Measurements from ENCODE around the gene AGBL4.

Gene AGBL4

GRCh38 chr1:48602349-48602748 is 1421.4 kb downstream of the AGBL4 start:
- TF ChIP-seq EGR1 (IDR thresholded peaks at IDR 0.05) (no peak), NFIC (IDR thresholded peaks at IDR 0.05) (no peak), CREB1 (IDR thresholded peaks at IDR 0.05; ENCODE audit: low read depth) (no peak), TCF12 (IDR thresholded peaks at IDR 0.05; ENCODE audit: low read depth) (no peak), ZBTB7A (IDR thresholded peaks at IDR 0.05; ENCODE audit: low read depth) (no peak), CEBPB (IDR thresholded peaks at IDR 0.05) (no peak), YY1 (IDR thresholded peaks at IDR 0.05; ENCODE audit: low read depth) (no peak), TEAD4 (IDR thresholded peaks at IDR 0.05) (no peak), FOXM1 (IDR thresholded peaks at IDR 0.05; ENCODE audit: borderline replicate concordance, low read depth) (no peak), RAD21 (IDR thresholded peaks at IDR 0.05; ENCODE audit: low read depth) (no peak), TAF1 (IDR thresholded peaks at IDR 0.05; ENCODE audit: low read depth) (no peak), EP300 (IDR thresholded peaks at IDR 0.05; ENCODE audit: borderline replicate concordance) (no peak)
- TF ChIP-seq, protein P1, sequence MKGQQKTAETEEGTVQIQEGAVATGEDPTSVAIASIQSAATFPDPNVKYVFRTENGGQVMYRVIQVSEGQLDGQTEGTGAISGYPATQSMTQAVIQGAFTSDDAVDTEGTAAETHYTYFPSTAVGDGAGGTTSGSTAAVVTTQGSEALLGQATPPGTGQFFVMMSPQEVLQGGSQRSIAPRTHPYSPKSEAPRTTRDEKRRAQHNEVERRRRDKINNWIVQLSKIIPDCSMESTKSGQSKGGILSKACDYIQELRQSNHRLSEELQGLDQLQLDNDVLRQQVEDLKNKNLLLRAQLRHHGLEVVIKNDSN (IDR thresholded peaks at IDR 0.05), result no peak
- TF ChIP-seq, protein P2, sequence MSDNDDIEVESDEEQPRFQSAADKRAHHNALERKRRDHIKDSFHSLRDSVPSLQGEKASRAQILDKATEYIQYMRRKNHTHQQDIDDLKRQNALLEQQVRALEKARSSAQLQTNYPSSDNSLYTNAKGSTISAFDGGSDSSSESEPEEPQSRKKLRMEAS (IDR thresholded peaks at IDR 0.05), result no peak
- TF ChIP-seq, protein P3, sequence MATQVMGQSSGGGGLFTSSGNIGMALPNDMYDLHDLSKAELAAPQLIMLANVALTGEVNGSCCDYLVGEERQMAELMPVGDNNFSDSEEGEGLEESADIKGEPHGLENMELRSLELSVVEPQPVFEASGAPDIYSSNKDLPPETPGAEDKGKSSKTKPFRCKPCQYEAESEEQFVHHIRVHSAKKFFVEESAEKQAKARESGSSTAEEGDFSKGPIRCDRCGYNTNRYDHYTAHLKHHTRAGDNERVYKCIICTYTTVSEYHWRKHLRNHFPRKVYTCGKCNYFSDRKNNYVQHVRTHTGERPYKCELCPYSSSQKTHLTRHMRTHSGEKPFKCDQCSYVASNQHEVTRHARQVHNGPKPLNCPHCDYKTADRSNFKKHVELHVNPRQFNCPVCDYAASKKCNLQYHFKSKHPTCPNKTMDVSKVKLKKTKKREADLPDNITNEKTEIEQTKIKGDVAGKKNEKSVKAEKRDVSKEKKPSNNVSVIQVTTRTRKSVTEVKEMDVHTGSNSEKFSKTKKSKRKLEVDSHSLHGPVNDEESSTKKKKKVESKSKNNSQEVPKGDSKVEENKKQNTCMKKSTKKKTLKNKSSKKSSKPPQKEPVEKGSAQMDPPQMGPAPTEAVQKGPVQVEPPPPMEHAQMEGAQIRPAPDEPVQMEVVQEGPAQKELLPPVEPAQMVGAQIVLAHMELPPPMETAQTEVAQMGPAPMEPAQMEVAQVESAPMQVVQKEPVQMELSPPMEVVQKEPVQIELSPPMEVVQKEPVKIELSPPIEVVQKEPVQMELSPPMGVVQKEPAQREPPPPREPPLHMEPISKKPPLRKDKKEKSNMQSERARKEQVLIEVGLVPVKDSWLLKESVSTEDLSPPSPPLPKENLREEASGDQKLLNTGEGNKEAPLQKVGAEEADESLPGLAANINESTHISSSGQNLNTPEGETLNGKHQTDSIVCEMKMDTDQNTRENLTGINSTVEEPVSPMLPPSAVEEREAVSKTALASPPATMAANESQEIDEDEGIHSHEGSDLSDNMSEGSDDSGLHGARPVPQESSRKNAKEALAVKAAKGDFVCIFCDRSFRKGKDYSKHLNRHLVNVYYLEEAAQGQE (IDR thresholded peaks at IDR 0.05; ENCODE audit: low read depth), result no peak

DNA sequence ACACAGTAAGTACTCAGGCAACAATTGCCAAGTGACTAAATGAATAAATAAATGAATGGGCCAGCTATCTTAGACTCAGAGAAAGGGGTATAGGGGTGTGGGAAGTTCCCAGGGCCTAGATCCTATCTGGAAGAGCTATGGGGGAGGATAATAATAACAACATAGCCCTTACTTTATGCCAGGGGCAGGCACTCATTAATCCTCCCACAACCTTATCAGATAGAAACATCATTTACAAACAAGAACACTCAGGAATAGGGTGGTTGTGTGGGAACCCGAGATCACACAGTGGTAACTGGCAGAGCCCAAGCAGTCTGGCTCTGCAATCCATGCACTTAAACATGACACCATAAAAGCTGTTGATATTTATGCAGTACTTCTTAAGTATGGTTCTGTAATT is 1423.6 kb downstream of the AGBL4 start:
- TF ChIP-seq FOXM1 (IDR thresholded peaks at IDR 0.05; ENCODE audit: borderline replicate concordance, low read depth), result no peak
- TF ChIP-seq TCF12 (IDR thresholded peaks at IDR 0.05; ENCODE audit: low read depth), result no peak
- no peak for TF ChIP-seq YY1 (IDR thresholded peaks at IDR 0.05; ENCODE audit: low read depth)
- no peak for TF ChIP-seq CEBPB (IDR thresholded peaks at IDR 0.05)
- no peak for TF ChIP-seq EGR1 (IDR thresholded peaks at IDR 0.05)
- TF ChIP-seq ZBTB7A (IDR thresholded peaks at IDR 0.05; ENCODE audit: low read depth), result no peak

DNA sequence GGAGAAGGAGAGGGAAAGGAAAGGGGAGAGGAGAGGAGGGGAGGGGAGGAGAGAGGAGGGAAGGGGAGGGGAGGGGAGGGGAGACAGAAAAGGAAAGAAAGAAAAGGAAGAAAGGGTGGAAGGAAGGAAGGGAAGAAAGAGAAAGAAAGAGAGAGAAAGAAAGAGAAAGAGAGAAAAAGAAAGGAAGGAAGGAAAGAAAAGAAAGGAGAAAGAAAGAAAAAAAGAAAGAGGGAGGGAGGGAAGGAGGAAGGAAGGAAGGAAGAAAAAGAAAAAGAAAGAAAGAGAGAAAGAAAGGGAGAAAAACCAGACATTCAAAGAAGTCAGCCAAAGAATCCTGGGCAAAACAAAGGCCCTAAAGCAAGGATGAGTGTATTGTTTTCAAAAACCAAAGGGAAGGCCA is 1426.1 kb downstream of the AGBL4 start:
- TF ChIP-seq, protein P2 (IDR thresholded peaks at IDR 0.05), result no peak
- TF ChIP-seq EP300 (IDR thresholded peaks at IDR 0.05; ENCODE audit: borderline replicate concordance), result no peak
- TF ChIP-seq FOXM1 (IDR thresholded peaks at IDR 0.05; ENCODE audit: borderline replicate concordance, low read depth), result no peak
- TF ChIP-seq TCF12 (IDR thresholded peaks at IDR 0.05; ENCODE audit: low read depth), result no peak
- TF ChIP-seq TEAD4 (IDR thresholded peaks at IDR 0.05), result no peak
- TF ChIP-seq YY1 (IDR thresholded peaks at IDR 0.05; ENCODE audit: low read depth), result no peak
- TF ChIP-seq, protein P3 (IDR thresholded peaks at IDR 0.05; ENCODE audit: low read depth), result no peak
- TF ChIP-seq CREB1 (IDR thresholded peaks at IDR 0.05; ENCODE audit: low read depth), result no peak
- TF ChIP-seq RAD21 (IDR thresholded peaks at IDR 0.05; ENCODE audit: low read depth), result no peak
- TF ChIP-seq CEBPB (IDR thresholded peaks at IDR 0.05), result no peak

DNA sequence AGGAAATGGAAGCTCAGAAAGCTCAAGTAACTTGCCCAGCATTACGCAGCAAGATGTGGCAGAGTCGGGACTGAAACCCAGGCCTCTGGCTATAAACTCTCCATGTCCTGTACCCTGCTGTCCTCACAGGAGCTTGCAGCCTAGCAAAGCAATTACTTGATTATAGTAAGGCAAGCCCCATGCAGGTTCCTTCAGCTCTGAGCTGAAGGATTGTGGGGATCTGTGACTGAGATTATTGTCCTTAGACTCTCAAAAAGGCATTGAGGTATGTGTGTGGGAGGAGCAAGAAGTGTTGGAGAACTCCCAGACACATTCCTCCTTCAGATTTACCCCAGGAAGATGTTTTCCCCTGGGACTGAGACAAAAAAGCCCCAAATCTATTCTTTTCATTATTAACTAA is 1427.7 kb downstream of the AGBL4 start:
- TF ChIP-seq RAD21 (IDR thresholded peaks at IDR 0.05; ENCODE audit: low read depth) (no peak), EP300 (IDR thresholded peaks at IDR 0.05; ENCODE audit: borderline replicate concordance) (no peak), TAF1 (IDR thresholded peaks at IDR 0.05; ENCODE audit: low read depth) (no peak), TEAD4 (IDR thresholded peaks at IDR 0.05) (no peak), TCF12 (IDR thresholded peaks at IDR 0.05; ENCODE audit: low read depth) (no peak), YY1 (IDR thresholded peaks at IDR 0.05; ENCODE audit: low read depth) (no peak), CEBPB (IDR thresholded peaks at IDR 0.05) (no peak), NFIC (IDR thresholded peaks at IDR 0.05) (no peak), EGR1 (IDR thresholded peaks at IDR 0.05) (no peak), CREB1 (IDR thresholded peaks at IDR 0.05; ENCODE audit: low read depth) (no peak), FOXM1 (IDR thresholded peaks at IDR 0.05; ENCODE audit: borderline replicate concordance, low read depth) (no peak), ZBTB7A (IDR thresholded peaks at IDR 0.05; ENCODE audit: low read depth) (no peak)
- TF ChIP-seq, protein P2 (IDR thresholded peaks at IDR 0.05), result no peak
- TF ChIP-seq, protein P3 (IDR thresholded peaks at IDR 0.05; ENCODE audit: low read depth), result no peak
- TF ChIP-seq, protein P1 (IDR thresholded peaks at IDR 0.05), result no peak

All from Ishikawa (cell line).